HCT116 (cell line): ENCODE measurements around the gene VPS35L.

ENCODE experiments used
- CTCF ChIP-seq, 3 experiments: fragments of 200-600 bp in 1 of 3; sonication (generic) in 1 of 3; IDR thresholded peaks in 2 of 3; conservative IDR thresholded peaks in 1 of 3; 2 replicates each; pipeline ENCODE4 v1.5.1; 2012 to 2017; ENCODE audit warnings: low read depth in 2 of 3, low read length in 2 of 3, antibody characterized with exemption in 1 of 3, borderline replicate concordance in 1 of 3, control low read depth in 1 of 3, mild to moderate bottlenecking in 1 of 3, mixed read lengths in 1 of 3, mixed run types in 1 of 3, moderate library complexity in 1 of 3; ENCODE audit not compliant: insufficient read depth in 1 of 3
- ELF1 ChIP-seq: IDR thresholded peaks from 2 replicates; pipeline ENCODE4 v1.6.1; 2012; ENCODE audit warnings: low read depth, borderline replicate concordance
- EZH2 ChIP-seq: fragments of 200-600 bp; sonication (generic); IDR thresholded peaks from 2 replicates; pipeline ENCODE4 v1.6.1; 2017; ENCODE audit warnings: antibody characterized with exemption, mixed run types
- POLR2AphosphoS5 ChIP-seq: IDR thresholded peaks from 2 replicates; pipeline ENCODE4 v1.6.1; 2011; ENCODE audit warnings: mild to moderate bottlenecking, low read depth, low read length, moderate library complexity
- SP1 ChIP-seq: IDR thresholded peaks from 2 replicates; pipeline ENCODE4 v1.6.1; 2012; ENCODE audit warnings: low read depth
- ZNF274 ChIP-seq: fragments of 200-500 bp; sonication (Bioruptor generic); IDR thresholded peaks from 2 replicates; pipeline ENCODE4 v1.6.1; 2014; ENCODE audit warnings: mild to moderate bottlenecking, low read depth, low read length, inconsistent platforms
- TF ChIP-seq, protein P1 (sequence below): IDR thresholded peaks from 2 replicates; pipeline ENCODE4 v1.6.1; 2012; ENCODE audit warnings: low read depth
- TF ChIP-seq, protein P2 (sequence below): IDR thresholded peaks from 2 replicates; pipeline ENCODE4 v1.6.1; 2011; ENCODE audit warnings: mild to moderate bottlenecking, low read length, moderate library complexity; ENCODE audit not compliant: insufficient replicate concordance; ENCODE audit errors: extremely low read depth

- no peak for TF ChIP-seq CTCF (IDR thresholded peaks at IDR 0.05 in 2 of 3, conservative IDR thresholded peaks at IDR 0.05 in 1 of 3; ENCODE audit: borderline replicate concordance in 1 of 3, insufficient read depth in 1 of 3, low read depth in 2 of 3, low read length in 2 of 3)
- no peak for TF ChIP-seq ZNF274
- no peak for TF ChIP-seq POLR2AphosphoS5
- TF ChIP-seq EZH2: no peak
- TF ChIP-seq, protein P1, sequence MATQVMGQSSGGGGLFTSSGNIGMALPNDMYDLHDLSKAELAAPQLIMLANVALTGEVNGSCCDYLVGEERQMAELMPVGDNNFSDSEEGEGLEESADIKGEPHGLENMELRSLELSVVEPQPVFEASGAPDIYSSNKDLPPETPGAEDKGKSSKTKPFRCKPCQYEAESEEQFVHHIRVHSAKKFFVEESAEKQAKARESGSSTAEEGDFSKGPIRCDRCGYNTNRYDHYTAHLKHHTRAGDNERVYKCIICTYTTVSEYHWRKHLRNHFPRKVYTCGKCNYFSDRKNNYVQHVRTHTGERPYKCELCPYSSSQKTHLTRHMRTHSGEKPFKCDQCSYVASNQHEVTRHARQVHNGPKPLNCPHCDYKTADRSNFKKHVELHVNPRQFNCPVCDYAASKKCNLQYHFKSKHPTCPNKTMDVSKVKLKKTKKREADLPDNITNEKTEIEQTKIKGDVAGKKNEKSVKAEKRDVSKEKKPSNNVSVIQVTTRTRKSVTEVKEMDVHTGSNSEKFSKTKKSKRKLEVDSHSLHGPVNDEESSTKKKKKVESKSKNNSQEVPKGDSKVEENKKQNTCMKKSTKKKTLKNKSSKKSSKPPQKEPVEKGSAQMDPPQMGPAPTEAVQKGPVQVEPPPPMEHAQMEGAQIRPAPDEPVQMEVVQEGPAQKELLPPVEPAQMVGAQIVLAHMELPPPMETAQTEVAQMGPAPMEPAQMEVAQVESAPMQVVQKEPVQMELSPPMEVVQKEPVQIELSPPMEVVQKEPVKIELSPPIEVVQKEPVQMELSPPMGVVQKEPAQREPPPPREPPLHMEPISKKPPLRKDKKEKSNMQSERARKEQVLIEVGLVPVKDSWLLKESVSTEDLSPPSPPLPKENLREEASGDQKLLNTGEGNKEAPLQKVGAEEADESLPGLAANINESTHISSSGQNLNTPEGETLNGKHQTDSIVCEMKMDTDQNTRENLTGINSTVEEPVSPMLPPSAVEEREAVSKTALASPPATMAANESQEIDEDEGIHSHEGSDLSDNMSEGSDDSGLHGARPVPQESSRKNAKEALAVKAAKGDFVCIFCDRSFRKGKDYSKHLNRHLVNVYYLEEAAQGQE: no peak
- TF ChIP-seq SP1: no peak
- TF ChIP-seq, protein P2, sequence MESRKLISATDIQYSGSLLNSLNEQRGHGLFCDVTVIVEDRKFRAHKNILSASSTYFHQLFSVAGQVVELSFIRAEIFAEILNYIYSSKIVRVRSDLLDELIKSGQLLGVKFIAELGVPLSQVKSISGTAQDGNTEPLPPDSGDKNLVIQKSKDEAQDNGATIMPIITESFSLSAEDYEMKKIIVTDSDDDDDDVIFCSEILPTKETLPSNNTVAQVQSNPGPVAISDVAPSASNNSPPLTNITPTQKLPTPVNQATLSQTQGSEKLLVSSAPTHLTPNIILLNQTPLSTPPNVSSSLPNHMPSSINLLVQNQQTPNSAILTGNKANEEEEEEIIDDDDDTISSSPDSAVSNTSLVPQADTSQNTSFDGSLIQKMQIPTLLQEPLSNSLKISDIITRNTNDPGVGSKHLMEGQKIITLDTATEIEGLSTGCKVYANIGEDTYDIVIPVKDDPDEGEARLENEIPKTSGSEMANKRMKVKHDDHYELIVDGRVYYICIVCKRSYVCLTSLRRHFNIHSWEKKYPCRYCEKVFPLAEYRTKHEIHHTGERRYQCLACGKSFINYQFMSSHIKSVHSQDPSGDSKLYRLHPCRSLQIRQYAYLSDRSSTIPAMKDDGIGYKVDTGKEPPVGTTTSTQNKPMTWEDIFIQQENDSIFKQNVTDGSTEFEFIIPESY: no peak
- no peak for TF ChIP-seq ELF1
Observed at GRCh38 chr16:19574615-19575014, 19.1 kb downstream of the VPS35L start.
